PC-9 (cell line): ENCODE results near the gene COL24A1. TPM values are rescaled to one million over a fixed set of nuclear protein-coding genes. Genes with fewer than 3 reads are reported as not detected.

Experiments used
- BruUV-seq: library from RNA; stranded (reverse); fragments of 400-500 nt; replicated peaks from 2 replicates; lab custom pipeline; 2021; lab: Mats Ljungman, UMichigan
- CTCF ChIA-PET: fragments of 300-600 bp; sonication (Branson Sonifier 250); formaldehyde crosslinking; loops from one replicate; lab custom pipeline; 2022; ENCODE audit warnings: antibody characterized with exemption; lab: Charles Lee
- POLR2A ChIA-PET: fragments of 300-600 bp; sonication (Branson Sonifier 250); formaldehyde crosslinking; loops from one replicate; lab custom pipeline; 2022; ENCODE audit warnings: antibody characterized with exemption; ENCODE audit not compliant: unreplicated experiment; lab: Charles Lee
- DNase-seq, 2 experiments: peaks; one replicate each; pipeline versions ENCODE4 v3.0.0 to v3.0.0-alpha.2; 2015 to 2022; ENCODE audit warnings: mixed read lengths in 1 of 2
- H2AFZ ChIP-seq: fragments of 200-600 bp; sonication (generic); 2 replicates; pipeline ENCODE4 v1.8.1; 2017; ENCODE audit warnings: antibody characterized with exemption
- H3F3A ChIP-seq: fragments of 200-600 bp; sonication (generic); 2 replicates; pipeline ENCODE4 v1.8.1; 2017; ENCODE audit warnings: antibody characterized with exemption, mild to moderate bottlenecking, low read depth; ENCODE audit not compliant: insufficient read depth
- H3K27ac ChIP-seq: fragments of 200-600 bp; sonication (generic); 2 replicates; pipeline ENCODE4 v1.6.1; 2016; ENCODE audit warnings: mixed run types
- H3K27me3 ChIP-seq: fragments of 200-600 bp; sonication (generic); 2 replicates; pipeline ENCODE4 v1.6.1; 2016; ENCODE audit warnings: low read depth, mixed run types; ENCODE audit not compliant: insufficient read depth
- H3K36me3 ChIP-seq: fragments of 200-600 bp; sonication (generic); 2 replicates; pipeline ENCODE4 v1.6.1; 2016; ENCODE audit warnings: low read depth, mixed run types
- H3K4me1 ChIP-seq: fragments of 200-600 bp; sonication (generic); replicated peaks from 2 replicates; pipeline ENCODE4 v1.6.1; 2016; ENCODE audit warnings: mixed run types; ENCODE audit not compliant: insufficient read depth
- H3K4me2 ChIP-seq: fragments of 200-600 bp; sonication (generic); 2 replicates; pipeline ENCODE4 v1.6.1; 2017; ENCODE audit warnings: mixed run types
- H3K4me3 ChIP-seq: fragments of 200-600 bp; sonication (generic); 2 replicates; pipeline ENCODE4 v1.6.1; 2016; ENCODE audit warnings: mixed run types
- H3K79me2 ChIP-seq: fragments of 200-600 bp; sonication (generic); 2 replicates; pipeline ENCODE4 v1.6.1; 2017; ENCODE audit warnings: low read depth, mixed run types
- H3K9me2 ChIP-seq: fragments of 200-600 bp; sonication (generic); 2 replicates; pipeline ENCODE4 v1.8.1; 2017; ENCODE audit warnings: mild to moderate bottlenecking; ENCODE audit not compliant: insufficient read depth
- H3K9me3 ChIP-seq: fragments of 200-600 bp; sonication (generic); 2 replicates; pipeline ENCODE4 v1.8.1; 2016; ENCODE audit warnings: low read depth; ENCODE audit not compliant: insufficient read depth
- H4K20me1 ChIP-seq: fragments of 200-600 bp; sonication (generic); 2 replicates; pipeline ENCODE4 v1.8.1; 2017; ENCODE audit not compliant: insufficient read depth
- CTCF ChIP-seq: fragments of 200-600 bp; sonication (generic); conservative IDR thresholded peaks from 2 replicates; pipeline ENCODE4 v1.6.1; 2017; ENCODE audit warnings: mixed run types, antibody characterized with exemption, mild to moderate bottlenecking, moderate library complexity
- EZH2 ChIP-seq: fragments of 200-600 bp; sonication (generic); IDR thresholded peaks from 2 replicates; pipeline ENCODE4 v1.8.0; 2017; ENCODE audit warnings: antibody characterized with exemption, low read depth
- intact Hi-C: fragments of 100-400 bp; cut with micrococcal nuclease; formaldehyde crosslinking; loops from one replicate; pipeline ENCODE4 v1.10.0; 2022; ENCODE audit not compliant: unreplicated experiment
- total RNA-seq: library from RNA; stranded (reverse); gene quantifications from 2 replicates; pipeline ENCODE4 v1.2.3, GENCODE V29; 2021

COL24A1 gene
- total RNA-seq, 1 experiment from 2014 or later, result 0.15 TPM

GRCh38 chr1:85816606-85817005 is 340.0 kb downstream of the COL24A1 start:
- no peaks in the 10 kb centered on the region for H3K27me3 ChIP-seq
- H3K9me2 ChIP-seq, result no peaks in the 10 kb centered on the region; the same call in 1 of the 2 replicates
- no TSS peak for BruUV-seq
- no peaks in the 10 kb centered on the region for H4K20me1 ChIP-seq
- no peak overlapping the region for H2AFZ ChIP-seq
- intact Hi-C loops, result no loop called here
- DNase-seq, result no peak
- CTCF ChIA-PET, result interaction anchor here (0.7 kb wide), 1 partner anchor 345 kb away, joined by 4 read pairs; no protein-coding TSS in a partner anchor
- H3F3A ChIP-seq, result no peaks in the 10 kb centered on the region
- H3K27ac ChIP-seq, result no peak overlapping the region
- H3K4me2 ChIP-seq, result no peak overlapping the region
- H3K36me3 ChIP-seq, result no peaks in the 10 kb centered on the region
- TF ChIP-seq CTCF (no peak), EZH2 (no peak)
- no peaks in the 10 kb centered on the region for H3K79me2 ChIP-seq
- POLR2A ChIA-PET, result no interaction called here
- peaks cover 26% of the 10 kb centered on the region for H3K4me1 ChIP-seq
- no peak overlapping the region for H3K4me3 ChIP-seq
- H3K9me3 ChIP-seq, result no peaks in the 10 kb centered on the region; the same call in 1 of the 2 replicates

GRCh38 chr1:85815906-85816305 is 340.7 kb downstream of the COL24A1 start:
- DNase-seq, result no peak
- POLR2A ChIA-PET, result no interaction called here
- TF ChIP-seq CTCF, result no peak
- TF ChIP-seq EZH2, result no peak
- intact Hi-C loops, result no loop called here
- H3K27ac ChIP-seq, result no peak overlapping the region
- no peak overlapping the region for H3K4me3 ChIP-seq
- H2AFZ ChIP-seq, result no peak overlapping the region
- CTCF ChIA-PET, result no interaction called here
- no peaks in the 10 kb centered on the region for H3K79me2 ChIP-seq
- no peak overlapping the region for H3K4me2 ChIP-seq
- H4K20me1 ChIP-seq, result no peaks in the 10 kb centered on the region
- H3K27me3 ChIP-seq, result no peaks in the 10 kb centered on the region
- BruUV-seq, result no TSS peak
- no peaks in the 10 kb centered on the region; the same call in 1 of the 2 replicates for H3K9me3 ChIP-seq
- H3F3A ChIP-seq, result no peaks in the 10 kb centered on the region
- H3K4me1 ChIP-seq, result peaks cover 22% of the 10 kb centered on the region
- H3K36me3 ChIP-seq, result no peaks in the 10 kb centered on the region
- no peaks in the 10 kb centered on the region; the same call in 1 of the 2 replicates for H3K9me2 ChIP-seq

GRCh38 chr1:85806236-85806965 is 350.2 kb downstream of the COL24A1 start:
- Histone ChIP-seq H3K27me3 (no peaks in the 10 kb centered on the region), H3K36me3 (no peaks in the 10 kb centered on the region), H3K9me2 (no peaks in the 10 kb centered on the region), H2AFZ (no peak overlapping the region), H3K4me3 (no peak overlapping the region), H3K9me3 (peaks cover 9% of the 10 kb centered on the region; the same call in 1 of the 2 replicates), H4K20me1 (no peaks in the 10 kb centered on the region), H3K4me1 (no peaks in the 10 kb centered on the region), H3K4me2 (no peak overlapping the region), H3F3A (no peaks in the 10 kb centered on the region), H3K27ac (no peak overlapping the region), H3K79me2 (no peaks in the 10 kb centered on the region)
- no peak for TF ChIP-seq EZH2
- no peak for TF ChIP-seq CTCF
- ChIA-PET CTCF (no interaction called here), POLR2A (no interaction called here)
- intact Hi-C loops, result no loop called here
- no TSS peak for BruUV-seq
- DNase-seq, result no peak
